Measurements from ENCODE around the gene MRGPRX4. TPM values are rescaled to one million over a fixed set of nuclear protein-coding genes. Genes with fewer than 3 reads are reported as not detected.

The MRGPRX4 gene
- total RNA-seq (2022; extraction: Qiagen RNA extraction; ENCODE audit: low read depth) = not detected in 5 replicates

GRCh38 chr11:18172666-18173065 is at the start of gene MRGPRX4:
TSS of gene MRGPRX4 (plus strand) at chr11:18172837. CDS start at chr11:18173257, 420 bp downstream.

GRCh38 chr11:18132341-18132740 is 40.3 kb upstream of the MRGPRX4 start, which contains the start of gene MRGPRX3:
TSS of gene MRGPRX3 (plus strand) at chr11:18132571. CDS start at chr11:18137203, 4,632 bp downstream.

Other genes with a start within 250 kb of the MRGPRX4 start
- 14.6 to 19.4 TPM (median 15.9 TPM) in 5 replicates for gene SERGEF, start 159.8 kb upstream of the MRGPRX4 start, total RNA-seq (2022; extraction: Qiagen RNA extraction; ENCODE audit: low read depth)
- gene TPH1, start 126.6 kb upstream of the MRGPRX4 start, total RNA-seq (2022; extraction: Qiagen RNA extraction; ENCODE audit: low read depth) = 0.01 to 0.14 TPM (median 0.02 TPM) in 3 of 5 replicates, not detected in the others
- gene SAAL1, start 66.8 kb upstream of the MRGPRX4 start, total RNA-seq (2022; extraction: Qiagen RNA extraction; ENCODE audit: low read depth) = 31.4 to 43.8 TPM (median 40.7 TPM) in 5 replicates
- not detected in 5 replicates for gene MRGPRX3, start 40.3 kb upstream of the MRGPRX4 start, total RNA-seq (2022; extraction: Qiagen RNA extraction; ENCODE audit: low read depth)
- gene SAA4, start 64.0 kb downstream of the MRGPRX4 start, total RNA-seq (2022; extraction: Qiagen RNA extraction; ENCODE audit: low read depth) = not detected in 5 replicates
- gene SAA2, start 75.8 kb downstream of the MRGPRX4 start, total RNA-seq (2022; extraction: Qiagen RNA extraction; ENCODE audit: low read depth) = not detected in 5 replicates
- gene SAA1, start 93.4 kb downstream of the MRGPRX4 start, total RNA-seq (2022; extraction: Qiagen RNA extraction; ENCODE audit: low read depth) = 0.25 to 1.1 TPM (median 0.49 TPM) in 4 of 5 replicates, not detected in the other
- gene HPS5, start 149.3 kb downstream of the MRGPRX4 start, total RNA-seq (2022; extraction: Qiagen RNA extraction; ENCODE audit: low read depth) = 9.4 to 16.0 TPM (median 13.4 TPM) in 5 replicates
- gene GTF2H1, start 149.7 kb downstream of the MRGPRX4 start, total RNA-seq (2022; extraction: Qiagen RNA extraction; ENCODE audit: low read depth) = 32.2 to 35.4 TPM (median 34.3 TPM) in 5 replicates
- 2,389 to 3,452 TPM (median 2,525 TPM) in 5 replicates for gene LDHA, start 221.7 kb downstream of the MRGPRX4 start, total RNA-seq (2022; extraction: Qiagen RNA extraction; ENCODE audit: low read depth)
- gene LDHC, start 239.5 kb downstream of the MRGPRX4 start, total RNA-seq (2022; extraction: Qiagen RNA extraction; ENCODE audit: low read depth) = 0.27 TPM in 1 of 5 replicates, not detected in the others